Measurements from ENCODE around the gene TMEM233.

The TMEM233 gene

GRCh38 chr12:119668324-119668841 lies 74.8 kb downstream of the TMEM233 start:
- TF ChIP-seq SNAI2 (CRISPR knock-in tag; IDR thresholded peaks at IDR 0.05) (no peak), ZFP30 (CRISPR knock-in tag; IDR thresholded peaks at IDR 0.05) (no peak), ZFP3 (CRISPR knock-in tag; IDR thresholded peaks at IDR 0.05) (no peak), GLIS3 (CRISPR knock-in tag; IDR thresholded peaks at IDR 0.05) (no peak)
- peak; percentile 34 for ATAC-seq

DNA sequence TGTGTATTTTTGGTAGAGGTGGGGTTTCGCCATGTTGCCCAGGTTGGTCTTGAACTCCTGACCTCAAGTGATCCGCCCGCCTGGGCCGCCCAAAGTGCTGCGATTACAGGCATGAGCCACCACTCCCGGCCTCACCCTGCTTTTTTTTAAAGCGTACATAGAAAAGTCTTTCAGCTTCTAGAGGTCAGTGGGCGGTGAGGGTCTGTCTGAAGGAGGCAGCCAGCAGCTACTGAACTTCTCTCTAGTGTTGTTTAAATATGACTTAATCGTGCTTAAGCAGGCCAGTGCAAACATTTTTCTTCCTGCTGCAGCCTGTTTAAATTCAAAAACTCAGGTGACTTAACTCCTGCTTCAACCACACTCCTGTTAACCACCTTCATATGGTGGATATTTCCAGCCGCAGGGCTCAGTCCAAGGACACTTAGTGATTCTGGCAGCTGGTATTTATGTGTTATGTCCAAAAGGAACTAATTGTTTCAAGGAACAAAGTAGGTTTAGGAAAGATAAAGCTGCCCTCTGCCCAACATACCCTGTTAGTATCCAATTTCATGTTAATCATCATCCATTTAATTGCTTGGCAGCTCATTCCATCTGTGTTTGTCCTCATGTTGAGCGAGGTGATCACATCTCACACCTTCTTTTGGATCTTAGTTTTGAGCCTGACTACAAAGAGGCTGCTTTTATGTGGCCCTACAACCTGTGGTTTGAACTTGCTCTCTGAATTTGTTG lies 76.3 kb downstream of the TMEM233 start:
- TF ChIP-seq ISL1 (CRISPR knock-in tag; IDR thresholded peaks at IDR 0.05): no peak
- no peak for TF ChIP-seq RARB (CRISPR knock-in tag; IDR thresholded peaks at IDR 0.05)
- TF ChIP-seq, protein P1, sequence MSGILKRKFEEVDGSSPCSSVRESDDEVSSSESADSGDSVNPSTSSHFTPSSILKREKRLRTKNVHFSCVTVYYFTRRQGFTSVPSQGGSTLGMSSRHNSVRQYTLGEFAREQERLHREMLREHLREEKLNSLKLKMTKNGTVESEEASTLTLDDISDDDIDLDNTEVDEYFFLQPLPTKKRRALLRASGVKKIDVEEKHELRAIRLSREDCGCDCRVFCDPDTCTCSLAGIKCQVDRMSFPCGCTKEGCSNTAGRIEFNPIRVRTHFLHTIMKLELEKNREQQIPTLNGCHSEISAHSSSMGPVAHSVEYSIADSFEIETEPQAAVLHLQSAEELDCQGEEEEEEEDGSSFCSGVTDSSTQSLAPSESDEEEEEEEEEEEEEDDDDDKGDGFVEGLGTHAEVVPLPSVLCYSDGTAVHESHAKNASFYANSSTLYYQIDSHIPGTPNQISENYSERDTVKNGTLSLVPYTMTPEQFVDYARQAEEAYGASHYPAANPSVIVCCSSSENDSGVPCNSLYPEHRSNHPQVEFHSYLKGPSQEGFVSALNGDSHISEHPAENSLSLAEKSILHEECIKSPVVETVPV (CRISPR knock-in tag; IDR thresholded peaks at IDR 0.05): no peak
- TF ChIP-seq PPARA (CRISPR knock-in tag; IDR thresholded peaks at IDR 0.05; ENCODE audit: borderline replicate concordance): no peak
- no peak for TF ChIP-seq ESRRG (CRISPR knock-in tag; IDR thresholded peaks at IDR 0.05)
- TF ChIP-seq SNAI2 (CRISPR knock-in tag; IDR thresholded peaks at IDR 0.05): no peak
- TF ChIP-seq GLIS3 (CRISPR knock-in tag; IDR thresholded peaks at IDR 0.05): no peak
- TF ChIP-seq BACH2 (CRISPR knock-in tag; IDR thresholded peaks at IDR 0.05; ENCODE audit: borderline replicate concordance): no peak
- ATAC-seq: no peak

GRCh38 chr12:119671070-119671469 lies 77.5 kb downstream of the TMEM233 start:
- no peak for ATAC-seq
- TF ChIP-seq RARB (CRISPR knock-in tag; IDR thresholded peaks at IDR 0.05) (no peak), BACH2 (CRISPR knock-in tag; IDR thresholded peaks at IDR 0.05; ENCODE audit: borderline replicate concordance) (no peak), ZC3H10 (CRISPR knock-in tag; IDR thresholded peaks at IDR 0.05) (no peak), ISL1 (CRISPR knock-in tag; IDR thresholded peaks at IDR 0.05) (no peak), ARNTL (CRISPR knock-in tag; IDR thresholded peaks at IDR 0.05; ENCODE audit: borderline replicate concordance, low read depth) (no peak), ESRRG (CRISPR knock-in tag; IDR thresholded peaks at IDR 0.05) (no peak), TCF4 (CRISPR knock-in tag; IDR thresholded peaks at IDR 0.05; ENCODE audit: borderline replicate concordance) (no peak)

DNA sequence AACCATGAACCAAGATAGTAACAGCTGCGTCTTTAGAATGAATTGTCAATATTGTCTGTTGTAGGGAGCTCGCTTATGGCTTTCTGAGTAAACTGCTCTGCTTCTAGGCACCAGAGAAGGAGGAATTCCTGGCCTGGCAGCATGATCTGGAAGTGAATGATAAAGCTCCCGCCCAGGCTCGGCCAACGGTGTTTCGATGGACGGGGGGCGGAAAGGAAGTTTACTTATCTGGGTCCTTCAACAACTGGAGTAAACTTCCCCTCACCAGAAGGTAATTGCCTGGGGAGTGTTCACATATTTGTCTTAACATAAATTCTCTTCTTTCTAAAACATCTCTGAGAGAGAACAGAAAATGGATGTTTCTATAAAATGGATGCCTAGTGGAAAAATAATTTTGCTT lies 78.6 kb downstream of the TMEM233 start:
- ATAC-seq: no peak
- TF ChIP-seq ISL1 (CRISPR knock-in tag; IDR thresholded peaks at IDR 0.05) (no peak), OSR1 (CRISPR knock-in tag; IDR thresholded peaks at IDR 0.05) (no peak), ZNF565 (CRISPR knock-in tag; conservative IDR thresholded peaks at IDR 0.05; ENCODE audit: low read depth) (no peak), ZFP3 (CRISPR knock-in tag; IDR thresholded peaks at IDR 0.05) (no peak), ZNF70 (CRISPR knock-in tag; IDR thresholded peaks at IDR 0.05) (no peak), ESRRG (CRISPR knock-in tag; IDR thresholded peaks at IDR 0.05) (no peak), CSDC2 (CRISPR knock-in tag; IDR thresholded peaks at IDR 0.05) (no peak), RARB (CRISPR knock-in tag; IDR thresholded peaks at IDR 0.05) (no peak), ZNF8 (CRISPR knock-in tag; IDR thresholded peaks at IDR 0.05) (no peak), ARNTL (CRISPR knock-in tag; IDR thresholded peaks at IDR 0.05; ENCODE audit: borderline replicate concordance, low read depth) (no peak), BACH2 (CRISPR knock-in tag; IDR thresholded peaks at IDR 0.05; ENCODE audit: borderline replicate concordance) (no peak), ZC3H10 (CRISPR knock-in tag; IDR thresholded peaks at IDR 0.05) (no peak)
- TF ChIP-seq, protein P2, sequence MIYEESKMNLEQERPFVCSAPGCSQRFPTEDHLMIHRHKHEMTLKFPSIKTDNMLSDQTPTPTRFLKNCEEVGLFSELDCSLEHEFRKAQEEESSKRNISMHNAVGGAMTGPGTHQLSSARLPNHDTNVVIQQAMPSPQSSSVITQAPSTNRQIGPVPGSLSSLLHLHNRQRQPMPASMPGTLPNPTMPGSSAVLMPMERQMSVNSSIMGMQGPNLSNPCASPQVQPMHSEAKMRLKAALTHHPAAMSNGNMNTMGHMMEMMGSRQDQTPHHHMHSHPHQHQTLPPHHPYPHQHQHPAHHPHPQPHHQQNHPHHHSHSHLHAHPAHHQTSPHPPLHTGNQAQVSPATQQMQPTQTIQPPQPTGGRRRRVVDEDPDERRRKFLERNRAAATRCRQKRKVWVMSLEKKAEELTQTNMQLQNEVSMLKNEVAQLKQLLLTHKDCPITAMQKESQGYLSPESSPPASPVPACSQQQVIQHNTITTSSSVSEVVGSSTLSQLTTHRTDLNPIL (CRISPR knock-in tag; IDR thresholded peaks at IDR 0.05; ENCODE audit: low read depth): no peak
- TF ChIP-seq, protein P3, sequence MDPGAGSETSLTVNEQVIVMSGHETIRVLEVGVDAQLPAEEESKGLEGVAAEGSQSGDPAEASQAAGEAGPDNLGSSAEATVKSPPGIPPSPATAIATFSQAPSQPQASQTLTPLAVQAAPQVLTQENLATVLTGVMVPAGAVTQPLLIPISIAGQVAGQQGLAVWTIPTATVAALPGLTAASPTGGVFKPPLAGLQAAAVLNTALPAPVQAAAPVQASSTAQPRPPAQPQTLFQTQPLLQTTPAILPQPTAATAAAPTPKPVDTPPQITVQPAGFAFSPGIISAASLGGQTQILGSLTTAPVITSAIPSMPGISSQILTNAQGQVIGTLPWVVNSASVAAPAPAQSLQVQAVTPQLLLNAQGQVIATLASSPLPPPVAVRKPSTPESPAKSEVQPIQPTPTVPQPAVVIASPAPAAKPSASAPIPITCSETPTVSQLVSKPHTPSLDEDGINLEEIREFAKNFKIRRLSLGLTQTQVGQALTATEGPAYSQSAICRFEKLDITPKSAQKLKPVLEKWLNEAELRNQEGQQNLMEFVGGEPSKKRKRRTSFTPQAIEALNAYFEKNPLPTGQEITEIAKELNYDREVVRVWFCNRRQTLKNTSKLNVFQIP (CRISPR knock-in tag; IDR thresholded peaks at IDR 0.05; ENCODE audit: borderline replicate concordance, low read depth): no peak
- TF ChIP-seq, protein P1 (CRISPR knock-in tag; IDR thresholded peaks at IDR 0.05): no peak
